Urinary bladder (tissue), 4 donors: ENCODE data around the gene KIR3DL2. TPM values are rescaled to one million over a fixed set of nuclear protein-coding genes. Genes with fewer than 3 reads are reported as not detected.
"Not testable (repeated sequence)": the region's sequence is repeated elsewhere in the genome, so short reads cannot be mapped to it uniquely, and the experiment has no call there.

Experiments used
- DNase-seq: peaks from one replicate; pipeline ENCODE4 v3.0.0-alpha.2; 2015; ENCODE audit errors: extremely low spot score
- H3K27ac ChIP-seq: one replicate; pipeline ENCODE4 v1.5.1; 2013; ENCODE audit warnings: low read depth, mild to moderate bottlenecking, moderate library complexity
- H3K36me3 ChIP-seq: one replicate; pipeline ENCODE4 v1.6.1; 2013; ENCODE audit warnings: mild to moderate bottlenecking, moderate library complexity; ENCODE audit not compliant: insufficient read depth
- H3K4me1 ChIP-seq: one replicate; pipeline ENCODE4 v1.6.1; 2013; ENCODE audit warnings: mild to moderate bottlenecking, moderate library complexity; ENCODE audit not compliant: insufficient read depth
- H3K4me3 ChIP-seq: one replicate; pipeline ENCODE4 v1.5.1; 2013; ENCODE audit warnings: low read depth, low read length
- WGBS: extraction: QIAGEN DNeasy Blood & Tissue Kit; methylation state at CpG from one replicate; pipeline ENCODE4 v1.1.7; 2013; 5-methylcytosine and 5-hydroxymethylcytosine counted together
- polyA plus RNA-seq: library from polyadenylated mRNA; stranded (reverse); fragments of 200-250 nt; gene quantifications from one replicate; pipeline ENCODE4 v1.2.3, GENCODE V29; 2013
- small RNA-seq: library from RNA; depleted of rRNA; stranded (forward); fragments of <200 nt; gene quantifications from one replicate; pipeline ENCODE3, GENCODE V24; 2014
- total RNA-seq: library from RNA; depleted of rRNA; stranded (reverse); fragments of >200 nt; gene quantifications from one replicate; pipeline ENCODE4 v1.2.3, GENCODE V29; 2014
- donor health status: healthy with polysubstance abuse.
- donor health status: healthy.

The KIR3DL2 gene
- total and polyA plus RNA-seq, 2 donors: 0.18 TPM; not detected in 1

GRCh38 chr19:54906819-54907218 lies 56.6 kb downstream of the KIR3DL2 start:
- Histone ChIP-seq H3K27ac (no peak overlapping the region), H3K4me1 (no peaks in the 10 kb centered on the region), H3K4me3 (no peak overlapping the region), H3K36me3 (no peaks in the 10 kb centered on the region)
- no peak for DNase-seq
- WGBS: 82% methylated on average over 7 of the region's 7 CpGs

GRCh38 chr19:54907899-54908298 lies 57.7 kb downstream of the KIR3DL2 start:
- DNase-seq, H3K4me1 ChIP-seq, H3K36me3 ChIP-seq, H3K4me3 ChIP-seq, H3K27ac ChIP-seq: not testable (repeated sequence)
- WGBS: 73% methylated on average over 4 of the region's 5 CpGs

Small RNA genes within 50 kb of the gene (small RNA-seq; reads per million reads assigned to genes)
- not detected for gene RNU6-222P

Other genes starting within 250 kb of the KIR3DL2 start
- gene LILRB1, start 220.0 kb upstream of the KIR3DL2 start, total RNA-seq: 1.3 TPM
- gene LILRB1, start 220.0 kb upstream of the KIR3DL2 start, polyA plus RNA-seq: 1.7 TPM
- gene LILRB4, start 187.5 kb upstream of the KIR3DL2 start, total RNA-seq: 1.1 TPM
- gene LILRB4, start 187.5 kb upstream of the KIR3DL2 start, polyA plus RNA-seq: 3.1 TPM
- not detected for gene KIR3DL3, start 126.0 kb upstream of the KIR3DL2 start, total RNA-seq
- gene KIR3DL3, start 126.0 kb upstream of the KIR3DL2 start, polyA plus RNA-seq: not detected
- gene KIR2DL3, start 111.9 kb upstream of the KIR3DL2 start, total RNA-seq: not detected
- not detected for gene KIR2DL3, start 111.9 kb upstream of the KIR3DL2 start, polyA plus RNA-seq
- not detected for gene KIR2DL1, start 80.7 kb upstream of the KIR3DL2 start, total RNA-seq
- gene KIR2DL1, start 80.7 kb upstream of the KIR3DL2 start, polyA plus RNA-seq: 0.06 TPM
- not detected for gene KIR2DL4, start 46.8 kb upstream of the KIR3DL2 start, total RNA-seq
- gene KIR2DL4, start 46.8 kb upstream of the KIR3DL2 start, polyA plus RNA-seq: 0.19 TPM
- not detected for gene KIR3DL1, start 34.0 kb upstream of the KIR3DL2 start, total RNA-seq
- not detected for gene KIR3DL1, start 34.0 kb upstream of the KIR3DL2 start, polyA plus RNA-seq
- not detected for gene KIR2DS4, start 17.8 kb upstream of the KIR3DL2 start, total RNA-seq
- gene KIR2DS4, start 17.8 kb upstream of the KIR3DL2 start, polyA plus RNA-seq: not detected
- not detected for gene FCAR, start 23.8 kb downstream of the KIR3DL2 start, total RNA-seq
- 0.67 TPM for gene FCAR, start 23.8 kb downstream of the KIR3DL2 start, polyA plus RNA-seq
- 0.32 TPM for gene NCR1, start 55.7 kb downstream of the KIR3DL2 start, total RNA-seq
- 0.13 TPM for gene NCR1, start 55.7 kb downstream of the KIR3DL2 start, polyA plus RNA-seq
- not detected for gene NLRP7, start 97.1 kb downstream of the KIR3DL2 start, total RNA-seq
- gene NLRP7, start 97.1 kb downstream of the KIR3DL2 start, polyA plus RNA-seq: not detected
- 1.8 TPM for gene NLRP2, start 115.9 kb downstream of the KIR3DL2 start, total RNA-seq
- gene NLRP2, start 115.9 kb downstream of the KIR3DL2 start, polyA plus RNA-seq: 1.9 TPM
- not detected for gene GP6, start 187.8 kb downstream of the KIR3DL2 start, total RNA-seq
- gene GP6, start 187.8 kb downstream of the KIR3DL2 start, polyA plus RNA-seq: 0.16 TPM
- gene RDH13, start 212.7 kb downstream of the KIR3DL2 start, total RNA-seq: 15.0 TPM
- 12.4 TPM for gene RDH13, start 212.7 kb downstream of the KIR3DL2 start, polyA plus RNA-seq
- gene EPS8L1, start 225.4 kb downstream of the KIR3DL2 start, total RNA-seq: 3.0 TPM
- gene EPS8L1, start 225.4 kb downstream of the KIR3DL2 start, polyA plus RNA-seq: 8.1 TPM